Measurements from ENCODE around the gene FOXA1. TPM values are rescaled to one million over a fixed set of nuclear protein-coding genes. Genes with fewer than 3 reads are reported as not detected.

The FOXA1 gene
- total RNA-seq, 1 experiment from 2014 or later, result 0.07 TPM

GRCh38 chr14:37610945-37611523 is 16.0 kb upstream of the FOXA1 start:
- Histone ChIP-seq H2BK20ac (ENCODE audit: low read depth, low read length, poor library complexity, severe bottlenecking) (no peak overlapping the region), H4K20me1 (ENCODE audit: control insufficient read depth, insufficient read depth, insufficient read length) (no peaks in the 10 kb centered on the region), H3K23me2 (ENCODE audit: insufficient read length, low read depth, low read length, poor library complexity, severe bottlenecking) (no peaks in the 10 kb centered on the region), H3K9me3 (ENCODE audit: control insufficient read depth, low read depth, low read length) (peaks cover 4% of the 10 kb centered on the region), H3K56ac (ENCODE audit: insufficient read length, low read depth, low read length) (no peak overlapping the region), H3T11ph (ENCODE audit: low read length) (no peak overlapping the region), H3K23ac (ENCODE audit: insufficient read length, low read depth, low read length) (no peak overlapping the region), H3K27me3 (ENCODE audit: insufficient read depth, low read length) (no peaks in the 10 kb centered on the region), H2BK15ac (ENCODE audit: low read depth, low read length) (no peak overlapping the region), H4K91ac (ENCODE audit: insufficient read length, low read depth, low read length) (no peak overlapping the region), H3K79me2 (ENCODE audit: insufficient read depth, low read length) (no peaks in the 10 kb centered on the region), H3K14ac (ENCODE audit: insufficient read depth, low read length) (no peak overlapping the region), H3K27ac (ENCODE audit: insufficient read length, low read depth, low read length) (no peak overlapping the region), H3K18ac (ENCODE audit: insufficient read length, low read depth, low read length) (no peak overlapping the region), H2BK120ac (ENCODE audit: low read depth, low read length, poor library complexity, severe bottlenecking) (no peak overlapping the region), H2AK5ac (ENCODE audit: insufficient read length, low read length) (no peak overlapping the region), H2BK5ac (ENCODE audit: insufficient read length, low read length) (no peak overlapping the region), H3K79me1 (ENCODE audit: insufficient read depth, low read depth, low read length, poor library complexity, severe bottlenecking) (no peaks in the 10 kb centered on the region), H3K4me2 (ENCODE audit: insufficient read depth, insufficient read length, low read length) (no peak overlapping the region), H3K9ac (ENCODE audit: extremely low read depth, insufficient read length, low read length) (no peak overlapping the region), H3K4me1 (ENCODE audit: insufficient read depth, low read length) (no peaks in the 10 kb centered on the region), H3K4ac (ENCODE audit: low read depth, low read length) (no peak overlapping the region), H2BK12ac (ENCODE audit: insufficient read length, low read depth, low read length) (no peak overlapping the region), H4K5ac (ENCODE audit: insufficient read length, low read depth, low read length) (no peak overlapping the region), H2AFZ (ENCODE audit: low read length) (no peak overlapping the region), H4K8ac (replicated peaks; ENCODE audit: insufficient read length, low read depth, low read length) (no peak overlapping the region)
- H3K4me1 Mint-ChIP-seq, result no peaks in the 10 kb centered on the region
- H3K4me3 Mint-ChIP-seq, result peak overlapping the region in 1 of 2 experiments; percentile 19; a peak in 2 of 5 replicates
- H3K9me3 Mint-ChIP-seq, result peaks cover 39 to 42% of the 10 kb centered on the region in 2 experiments
- H3K36me3 Mint-ChIP-seq (ENCODE audit: insufficient read depth in 1 of 3, low read depth in 3 of 3), result peaks cover 9 to 31% (median 12%) of the 10 kb centered on the region in 3 experiments
- no peak overlapping the region for H3K27ac Mint-ChIP-seq
- TF ChIP-seq, protein P1, sequence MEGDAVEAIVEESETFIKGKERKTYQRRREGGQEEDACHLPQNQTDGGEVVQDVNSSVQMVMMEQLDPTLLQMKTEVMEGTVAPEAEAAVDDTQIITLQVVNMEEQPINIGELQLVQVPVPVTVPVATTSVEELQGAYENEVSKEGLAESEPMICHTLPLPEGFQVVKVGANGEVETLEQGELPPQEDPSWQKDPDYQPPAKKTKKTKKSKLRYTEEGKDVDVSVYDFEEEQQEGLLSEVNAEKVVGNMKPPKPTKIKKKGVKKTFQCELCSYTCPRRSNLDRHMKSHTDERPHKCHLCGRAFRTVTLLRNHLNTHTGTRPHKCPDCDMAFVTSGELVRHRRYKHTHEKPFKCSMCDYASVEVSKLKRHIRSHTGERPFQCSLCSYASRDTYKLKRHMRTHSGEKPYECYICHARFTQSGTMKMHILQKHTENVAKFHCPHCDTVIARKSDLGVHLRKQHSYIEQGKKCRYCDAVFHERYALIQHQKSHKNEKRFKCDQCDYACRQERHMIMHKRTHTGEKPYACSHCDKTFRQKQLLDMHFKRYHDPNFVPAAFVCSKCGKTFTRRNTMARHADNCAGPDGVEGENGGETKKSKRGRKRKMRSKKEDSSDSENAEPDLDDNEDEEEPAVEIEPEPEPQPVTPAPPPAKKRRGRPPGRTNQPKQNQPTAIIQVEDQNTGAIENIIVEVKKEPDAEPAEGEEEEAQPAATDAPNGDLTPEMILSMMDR (conservative IDR thresholded peaks at IDR 0.05), result no peak
- DNase-seq, result no peak
- no CpG with 5 or more reads among the region's 52 CpGs for WGBS (ENCODE audit: extremely low coverage, insufficient read length, low lambda C conversion rate)
- H3K27me3 Mint-ChIP-seq (ENCODE audit: low read depth), result peaks cover 57% of the 10 kb centered on the region
